ENCODE results near the gene VPREB3.

- no peak for TF ChIP-seq CTCF (conservative IDR thresholded peaks at IDR 0.05 in 1 of 2, IDR thresholded peaks at IDR 0.05 in 1 of 2; ENCODE audit: low read depth in 1 of 2, low read length in 2 of 2)
- TF ChIP-seq EZH2 (IDR thresholded peaks at IDR 0.05; ENCODE audit: low read length, missing control alignments) = no peak
Observed at GRCh38 chr22:23782703-23783102, 28.5 kb upstream of the VPREB3 start.
